MM.1S (cell line): Measurements from ENCODE around the gene AUH.
"Not testable (repeated sequence)": the region's sequence is repeated elsewhere in the genome, so short reads cannot be mapped to it uniquely, and the experiment has no call there.

Experiments used
- DNase-seq: peaks from one replicate; pipeline ENCODE4 v3.0.0-alpha.2; 2015
- H2AFZ ChIP-seq: fragments of 300-600 bp; sonication (generic); 2 replicates; pipeline ENCODE4 v1.6.0; 2016; ENCODE audit warnings: antibody characterized with exemption, low read length
- H3F3A ChIP-seq: fragments of 300-600 bp; sonication (generic); 2 replicates; pipeline ENCODE4 v1.6.1; 2016; ENCODE audit warnings: mild to moderate bottlenecking, antibody characterized with exemption, low read length, moderate library complexity, mixed read lengths; ENCODE audit not compliant: insufficient read depth
- H3K27ac ChIP-seq: fragments of 300-600 bp; sonication (generic); 2 replicates; pipeline ENCODE4 v1.5.1; 2016; ENCODE audit warnings: mild to moderate bottlenecking, low read length
- H3K27me3 ChIP-seq: fragments of 300-600 bp; sonication (generic); replicated peaks from 2 replicates; pipeline ENCODE4 v1.6.0; 2016; ENCODE audit warnings: low read length; ENCODE audit not compliant: insufficient read depth
- H3K36me3 ChIP-seq: fragments of 300-600 bp; sonication (generic); replicated peaks from 2 replicates; pipeline ENCODE4 v1.6.1; 2016; ENCODE audit warnings: mild to moderate bottlenecking, low read length, mixed read lengths; ENCODE audit not compliant: insufficient read depth
- H3K4me1 ChIP-seq: fragments of 300-600 bp; sonication (generic); 2 replicates; pipeline ENCODE4 v1.6.1; 2016; ENCODE audit warnings: low read length, mixed read lengths
- H3K4me2 ChIP-seq: fragments of 300-600 bp; sonication (generic); 2 replicates; pipeline ENCODE4 v1.6.0; 2016; ENCODE audit warnings: low read depth, low read length
- H3K4me3 ChIP-seq: fragments of 300-600 bp; sonication (generic); 2 replicates; pipeline ENCODE4 v1.5.1; 2016; ENCODE audit warnings: low read length, mixed read lengths
- H3K79me2 ChIP-seq: fragments of 300-600 bp; sonication (generic); 2 replicates; pipeline ENCODE4 v1.6.1; 2016; ENCODE audit warnings: mixed run types, low read length, mixed read lengths
- H3K9ac ChIP-seq: fragments of 300-600 bp; sonication (generic); 2 replicates; pipeline ENCODE4 v1.6.1; 2016; ENCODE audit warnings: low read length, mixed read lengths
- H3K9me2 ChIP-seq: fragments of 300-600 bp; sonication (generic); replicated peaks from 2 replicates; pipeline ENCODE4 v1.6.1; 2016; ENCODE audit warnings: mild to moderate bottlenecking, low read length, mixed read lengths; ENCODE audit not compliant: insufficient read depth
- H3K9me3 ChIP-seq: fragments of 300-600 bp; sonication (generic); replicated peaks from 2 replicates; pipeline ENCODE4 v1.6.1; 2016; ENCODE audit warnings: mild to moderate bottlenecking, low read length, mixed read lengths; ENCODE audit not compliant: insufficient read depth
- H4K20me1 ChIP-seq: fragments of 300-600 bp; sonication (generic); 2 replicates; pipeline ENCODE4 v1.6.1; 2016; ENCODE audit warnings: mild to moderate bottlenecking, low read length, moderate library complexity, mixed read lengths; ENCODE audit not compliant: insufficient read depth
- EZH2 ChIP-seq: fragments of 300-600 bp; sonication (generic); optimal IDR thresholded peaks from 2 replicates; pipeline ENCODE3; 2017; ENCODE audit warnings: low read depth, mild to moderate bottlenecking, antibody characterized with exemption, low read length, mixed read lengths
- EZH2phosphoT487 ChIP-seq: fragments of 300-600 bp; sonication (generic); IDR thresholded peaks from 2 replicates; pipeline ENCODE4 v1.6.1; 2018; ENCODE audit warnings: antibody characterized with exemption, low read length
- TF ChIP-seq, protein P1 (sequence below): fragments of 300-600 bp; sonication (generic); IDR thresholded peaks from 2 replicates; pipeline ENCODE4 v1.5.1; 2016; ENCODE audit warnings: antibody characterized with exemption, low read length, mixed read lengths

Gene AUH

DNA sequence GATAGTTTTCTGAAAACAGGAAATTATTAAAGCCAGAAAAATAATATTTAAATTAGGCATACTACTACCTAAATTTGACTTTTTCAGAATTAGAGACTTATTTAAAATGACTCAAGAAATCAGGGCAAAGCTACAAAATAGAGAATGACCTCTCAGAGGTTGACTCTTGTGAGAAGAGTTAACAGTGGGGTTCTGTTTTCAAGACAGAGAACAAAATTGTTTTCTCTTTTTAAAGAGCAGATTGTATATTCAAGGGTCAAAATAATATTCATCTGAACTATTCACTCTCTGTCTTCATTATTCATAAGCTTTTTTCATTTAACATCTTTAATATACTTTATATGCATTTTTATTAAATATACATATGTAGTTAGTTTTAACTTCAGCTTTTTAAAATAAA lies 21.9 kb upstream of the AUH start:
- Histone ChIP-seq H3K9me2 (no peaks in the 10 kb centered on the region), H3K4me2 (no peak overlapping the region), H2AFZ (no peak overlapping the region), H3K9ac (no peak overlapping the region), H3K9me3 (no peaks in the 10 kb centered on the region), H3K36me3 (no peaks in the 10 kb centered on the region), H3K4me3 (no peak overlapping the region), H4K20me1 (no peaks in the 10 kb centered on the region), H3F3A (no peaks in the 10 kb centered on the region), H3K27ac (no peak overlapping the region), H3K4me1 (peaks cover 14% of the 10 kb centered on the region), H3K79me2 (no peaks in the 10 kb centered on the region), H3K27me3 (no peaks in the 10 kb centered on the region)
- TF ChIP-seq EZH2 (no peak), EZH2phosphoT487 (no peak)
- TF ChIP-seq, protein P1, sequence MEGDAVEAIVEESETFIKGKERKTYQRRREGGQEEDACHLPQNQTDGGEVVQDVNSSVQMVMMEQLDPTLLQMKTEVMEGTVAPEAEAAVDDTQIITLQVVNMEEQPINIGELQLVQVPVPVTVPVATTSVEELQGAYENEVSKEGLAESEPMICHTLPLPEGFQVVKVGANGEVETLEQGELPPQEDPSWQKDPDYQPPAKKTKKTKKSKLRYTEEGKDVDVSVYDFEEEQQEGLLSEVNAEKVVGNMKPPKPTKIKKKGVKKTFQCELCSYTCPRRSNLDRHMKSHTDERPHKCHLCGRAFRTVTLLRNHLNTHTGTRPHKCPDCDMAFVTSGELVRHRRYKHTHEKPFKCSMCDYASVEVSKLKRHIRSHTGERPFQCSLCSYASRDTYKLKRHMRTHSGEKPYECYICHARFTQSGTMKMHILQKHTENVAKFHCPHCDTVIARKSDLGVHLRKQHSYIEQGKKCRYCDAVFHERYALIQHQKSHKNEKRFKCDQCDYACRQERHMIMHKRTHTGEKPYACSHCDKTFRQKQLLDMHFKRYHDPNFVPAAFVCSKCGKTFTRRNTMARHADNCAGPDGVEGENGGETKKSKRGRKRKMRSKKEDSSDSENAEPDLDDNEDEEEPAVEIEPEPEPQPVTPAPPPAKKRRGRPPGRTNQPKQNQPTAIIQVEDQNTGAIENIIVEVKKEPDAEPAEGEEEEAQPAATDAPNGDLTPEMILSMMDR = no peak
- no peak for DNase-seq

DNA sequence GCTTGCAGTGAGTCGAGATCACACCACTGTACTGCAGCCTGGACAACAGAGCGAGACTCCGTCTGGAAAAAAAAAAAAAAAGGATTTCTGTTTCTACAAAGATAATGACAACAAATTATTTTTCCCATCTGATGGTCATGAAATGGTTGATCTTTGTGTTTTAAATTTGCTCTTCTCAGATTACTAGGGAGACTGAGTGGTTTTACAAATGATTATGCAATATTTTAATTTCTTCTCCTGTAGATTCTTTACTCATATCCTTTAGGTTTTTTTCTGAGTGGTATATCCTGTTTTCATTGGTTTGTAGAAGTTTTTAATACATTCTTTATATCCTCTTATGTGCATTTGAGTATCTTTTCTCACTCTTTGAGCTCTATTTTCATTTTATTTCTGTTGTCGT lies 20.6 kb upstream of the AUH start:
- no peak for DNase-seq
- H3K4me3 ChIP-seq = no peak overlapping the region
- H3K4me1 ChIP-seq = peaks cover 11% of the 10 kb centered on the region
- no peak overlapping the region for H3K9ac ChIP-seq
- no peak overlapping the region for H3K27ac ChIP-seq
- H3K9me2 ChIP-seq = no peaks in the 10 kb centered on the region
- no peaks in the 10 kb centered on the region for H4K20me1 ChIP-seq
- H3F3A ChIP-seq = no peaks in the 10 kb centered on the region
- TF ChIP-seq, protein P1 = no peak
- no peak for TF ChIP-seq EZH2
- no peak for TF ChIP-seq EZH2phosphoT487
- H3K36me3 ChIP-seq = no peaks in the 10 kb centered on the region
- H3K27me3 ChIP-seq = no peaks in the 10 kb centered on the region
- H3K79me2 ChIP-seq = no peaks in the 10 kb centered on the region
- no peak overlapping the region for H2AFZ ChIP-seq
- no peak overlapping the region for H3K4me2 ChIP-seq
- no peaks in the 10 kb centered on the region for H3K9me3 ChIP-seq

DNA sequence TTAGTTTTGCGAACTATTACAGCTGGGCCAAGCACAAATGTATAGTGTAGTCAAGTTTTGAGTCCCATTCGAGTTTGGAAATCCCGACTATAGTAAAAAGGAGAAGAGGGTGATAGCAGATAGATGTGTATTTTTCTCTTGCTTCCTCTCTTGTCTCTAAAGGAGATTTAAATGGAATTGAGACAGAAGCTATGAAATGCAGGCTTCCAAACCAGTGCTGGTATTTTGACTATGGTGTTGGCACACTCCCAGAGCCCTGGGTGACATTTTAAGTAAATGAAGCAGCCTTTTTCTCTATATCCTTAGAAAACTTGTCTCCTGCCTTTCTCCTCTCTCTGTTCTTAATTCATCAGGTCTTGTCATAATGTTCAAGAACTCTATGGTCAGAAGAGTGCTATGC lies 17.7 kb upstream of the AUH start:
- Histone ChIP-seq H3K27me3 (no peaks in the 10 kb centered on the region), H3K27ac (no peak overlapping the region), H3K4me3 (no peak overlapping the region), H4K20me1 (no peaks in the 10 kb centered on the region), H3K4me1 (no peaks in the 10 kb centered on the region), H3K9me2 (no peaks in the 10 kb centered on the region), H2AFZ (no peak overlapping the region), H3K9me3 (no peaks in the 10 kb centered on the region), H3K36me3 (no peaks in the 10 kb centered on the region), H3K4me2 (no peak overlapping the region), H3K79me2 (no peaks in the 10 kb centered on the region), H3K9ac (no peak overlapping the region), H3F3A (no peaks in the 10 kb centered on the region)
- no peak for DNase-seq
- TF ChIP-seq, protein P1 = no peak
- TF ChIP-seq EZH2phosphoT487 = no peak
- TF ChIP-seq EZH2 = no peak

DNA sequence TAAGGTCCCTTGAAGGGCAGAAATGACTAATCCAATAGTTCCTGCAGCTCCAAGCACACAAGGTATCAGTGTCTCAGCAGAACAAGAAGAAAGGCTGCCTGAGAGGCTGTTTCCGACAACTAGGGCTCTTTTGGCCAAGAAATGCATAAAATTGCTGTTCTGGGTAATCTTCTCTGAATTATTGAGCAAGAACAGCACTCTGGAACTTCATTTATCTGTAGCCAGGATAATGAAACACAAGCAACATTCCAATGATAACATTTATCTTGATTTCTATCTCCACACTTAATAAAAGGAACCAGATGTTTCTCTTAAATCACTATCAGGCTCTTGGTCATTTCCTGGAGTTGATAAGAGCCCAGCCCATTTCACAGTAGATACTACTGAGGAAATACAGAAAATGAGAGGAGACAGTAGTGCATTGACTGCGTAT lies 17.0 kb upstream of the AUH start:
- H3K9me2 ChIP-seq = no peaks in the 10 kb centered on the region
- no peaks in the 10 kb centered on the region for H4K20me1 ChIP-seq
- H3K4me1 ChIP-seq = no peaks in the 10 kb centered on the region
- no peak overlapping the region for H3K9ac ChIP-seq
- H3K9me3 ChIP-seq = no peaks in the 10 kb centered on the region
- DNase-seq = no peak
- no peaks in the 10 kb centered on the region for H3K36me3 ChIP-seq
- TF ChIP-seq, protein P1 = no peak
- TF ChIP-seq EZH2 (no peak), EZH2phosphoT487 (no peak)
- H3K4me2 ChIP-seq = no peak overlapping the region
- no peak overlapping the region for H3K4me3 ChIP-seq
- no peaks in the 10 kb centered on the region for H3K79me2 ChIP-seq
- no peaks in the 10 kb centered on the region for H3K27me3 ChIP-seq
- no peaks in the 10 kb centered on the region for H3F3A ChIP-seq
- no peak overlapping the region for H2AFZ ChIP-seq
- no peak overlapping the region for H3K27ac ChIP-seq

DNA sequence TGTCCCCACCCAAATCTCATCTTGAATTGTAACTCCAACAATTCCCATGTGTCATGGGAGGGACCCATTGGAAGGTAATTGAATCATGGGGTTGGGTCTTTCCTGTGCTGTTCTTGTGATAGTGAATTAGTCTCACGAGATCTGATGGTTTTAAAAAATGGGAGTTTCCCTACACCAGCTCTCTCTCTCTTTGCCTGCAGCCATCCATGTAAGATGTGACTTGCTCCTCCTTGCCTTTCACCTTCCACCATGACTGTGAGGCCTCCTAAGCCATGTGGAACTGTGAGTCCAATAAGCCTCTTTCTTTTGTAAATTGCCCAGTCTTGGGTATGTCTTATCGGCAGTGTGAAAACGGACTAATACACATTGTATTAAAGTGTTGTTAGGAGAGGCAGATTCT lies 16.3 kb upstream of the AUH start:
- not testable (repeated sequence) for H3K9me2 ChIP-seq, H3K27me3 ChIP-seq, H3K4me2 ChIP-seq, H3K79me2 ChIP-seq, H2AFZ ChIP-seq, H3K4me3 ChIP-seq, H3F3A ChIP-seq, H4K20me1 ChIP-seq, H3K4me1 ChIP-seq, H3K9ac ChIP-seq, H3K27ac ChIP-seq, H3K9me3 ChIP-seq, H3K36me3 ChIP-seq, DNase-seq
